MM.1S (cell line): ENCODE results near the gene HIPK2.

ENCODE experiments used
- DNase-seq: peaks from one replicate; pipeline ENCODE4 v3.0.0-alpha.2; 2015
- H2AFZ ChIP-seq: fragments of 300-600 bp; sonication (generic); 2 replicates; pipeline ENCODE4 v1.6.0; 2016; ENCODE audit warnings: antibody characterized with exemption, low read length
- H3F3A ChIP-seq: fragments of 300-600 bp; sonication (generic); 2 replicates; pipeline ENCODE4 v1.6.1; 2016; ENCODE audit warnings: mild to moderate bottlenecking, antibody characterized with exemption, low read length, moderate library complexity, mixed read lengths; ENCODE audit not compliant: insufficient read depth
- H3K27ac ChIP-seq: fragments of 300-600 bp; sonication (generic); 2 replicates; pipeline ENCODE4 v1.5.1; 2016; ENCODE audit warnings: mild to moderate bottlenecking, low read length
- H3K27me3 ChIP-seq: fragments of 300-600 bp; sonication (generic); replicated peaks from 2 replicates; pipeline ENCODE4 v1.6.0; 2016; ENCODE audit warnings: low read length; ENCODE audit not compliant: insufficient read depth
- H3K36me3 ChIP-seq: fragments of 300-600 bp; sonication (generic); replicated peaks from 2 replicates; pipeline ENCODE4 v1.6.1; 2016; ENCODE audit warnings: mild to moderate bottlenecking, low read length, mixed read lengths; ENCODE audit not compliant: insufficient read depth
- H3K4me1 ChIP-seq: fragments of 300-600 bp; sonication (generic); 2 replicates; pipeline ENCODE4 v1.6.1; 2016; ENCODE audit warnings: low read length, mixed read lengths
- H3K4me2 ChIP-seq: fragments of 300-600 bp; sonication (generic); 2 replicates; pipeline ENCODE4 v1.6.0; 2016; ENCODE audit warnings: low read depth, low read length
- H3K4me3 ChIP-seq: fragments of 300-600 bp; sonication (generic); 2 replicates; pipeline ENCODE4 v1.5.1; 2016; ENCODE audit warnings: low read length, mixed read lengths
- H3K79me2 ChIP-seq: fragments of 300-600 bp; sonication (generic); 2 replicates; pipeline ENCODE4 v1.6.1; 2016; ENCODE audit warnings: mixed run types, low read length, mixed read lengths
- H3K9ac ChIP-seq: fragments of 300-600 bp; sonication (generic); 2 replicates; pipeline ENCODE4 v1.6.1; 2016; ENCODE audit warnings: low read length, mixed read lengths
- H3K9me2 ChIP-seq: fragments of 300-600 bp; sonication (generic); replicated peaks from 2 replicates; pipeline ENCODE4 v1.6.1; 2016; ENCODE audit warnings: mild to moderate bottlenecking, low read length, mixed read lengths; ENCODE audit not compliant: insufficient read depth
- H3K9me3 ChIP-seq: fragments of 300-600 bp; sonication (generic); replicated peaks from 2 replicates; pipeline ENCODE4 v1.6.1; 2016; ENCODE audit warnings: mild to moderate bottlenecking, low read length, mixed read lengths; ENCODE audit not compliant: insufficient read depth
- H4K20me1 ChIP-seq: fragments of 300-600 bp; sonication (generic); 2 replicates; pipeline ENCODE4 v1.6.1; 2016; ENCODE audit warnings: mild to moderate bottlenecking, low read length, moderate library complexity, mixed read lengths; ENCODE audit not compliant: insufficient read depth
- EZH2 ChIP-seq: fragments of 300-600 bp; sonication (generic); optimal IDR thresholded peaks from 2 replicates; pipeline ENCODE3; 2017; ENCODE audit warnings: low read depth, mild to moderate bottlenecking, antibody characterized with exemption, low read length, mixed read lengths
- EZH2phosphoT487 ChIP-seq: fragments of 300-600 bp; sonication (generic); IDR thresholded peaks from 2 replicates; pipeline ENCODE4 v1.6.1; 2018; ENCODE audit warnings: antibody characterized with exemption, low read length
- TF ChIP-seq, protein P1 (sequence below): fragments of 300-600 bp; sonication (generic); IDR thresholded peaks from 2 replicates; pipeline ENCODE4 v1.5.1; 2016; ENCODE audit warnings: antibody characterized with exemption, low read length, mixed read lengths

Gene HIPK2

DNA sequence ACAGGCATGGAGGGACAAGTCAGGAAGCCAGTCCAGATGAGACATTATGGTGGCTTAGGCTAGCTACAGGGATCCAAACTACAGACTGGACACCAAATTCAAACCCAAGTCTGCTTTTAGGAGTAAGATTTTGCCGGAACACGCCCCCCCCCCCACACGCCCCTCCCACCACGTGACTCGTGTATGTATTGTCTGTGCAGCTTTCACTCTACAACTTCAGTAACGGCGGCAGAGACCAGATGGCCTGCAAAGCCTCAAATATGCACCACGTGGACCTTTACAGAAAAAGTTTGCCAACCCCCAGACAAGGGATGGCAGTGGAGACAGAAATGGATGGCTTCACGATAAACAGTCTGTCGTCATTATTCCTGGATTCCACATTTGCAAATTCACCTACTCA lies 14.5 kb downstream of the HIPK2 start:
- peaks cover 94% of the 10 kb centered on the region for H3K79me2 ChIP-seq

DNA sequence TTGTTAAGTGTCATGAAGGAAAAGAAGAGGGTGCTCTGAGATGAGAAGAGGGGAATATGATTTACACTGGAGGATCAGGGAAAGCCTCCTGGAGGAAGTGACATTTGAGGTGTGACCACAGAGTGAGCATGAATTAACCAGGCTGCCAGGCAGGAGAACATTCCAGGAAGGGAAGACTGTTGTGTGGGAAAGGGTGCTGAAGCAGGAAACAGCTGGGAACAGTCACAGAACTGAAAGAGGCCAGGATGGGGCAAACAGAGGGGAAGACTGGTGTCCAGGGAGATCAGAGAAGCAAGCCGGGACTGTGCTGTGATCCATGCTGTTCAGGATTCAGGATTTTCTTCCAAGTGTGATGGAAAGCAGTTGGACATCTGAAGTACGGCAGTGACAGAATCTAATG lies 14.9 kb downstream of the HIPK2 start:
- H3K9me3 ChIP-seq: no peaks in the 10 kb centered on the region
- no peak overlapping the region for H3K27ac ChIP-seq
- no peak overlapping the region for H3K4me3 ChIP-seq
- no peak overlapping the region for H3K4me2 ChIP-seq
- H3K9ac ChIP-seq: no peak overlapping the region
- no peak overlapping the region for H2AFZ ChIP-seq
- no peaks in the 10 kb centered on the region for H3K27me3 ChIP-seq
- H3K4me1 ChIP-seq: peaks cover 19% of the 10 kb centered on the region
- H4K20me1 ChIP-seq: no peaks in the 10 kb centered on the region
- H3K9me2 ChIP-seq: no peaks in the 10 kb centered on the region
- peaks cover 95% of the 10 kb centered on the region for H3K79me2 ChIP-seq
- TF ChIP-seq EZH2 (no peak), EZH2phosphoT487 (no peak)
- TF ChIP-seq, protein P1, sequence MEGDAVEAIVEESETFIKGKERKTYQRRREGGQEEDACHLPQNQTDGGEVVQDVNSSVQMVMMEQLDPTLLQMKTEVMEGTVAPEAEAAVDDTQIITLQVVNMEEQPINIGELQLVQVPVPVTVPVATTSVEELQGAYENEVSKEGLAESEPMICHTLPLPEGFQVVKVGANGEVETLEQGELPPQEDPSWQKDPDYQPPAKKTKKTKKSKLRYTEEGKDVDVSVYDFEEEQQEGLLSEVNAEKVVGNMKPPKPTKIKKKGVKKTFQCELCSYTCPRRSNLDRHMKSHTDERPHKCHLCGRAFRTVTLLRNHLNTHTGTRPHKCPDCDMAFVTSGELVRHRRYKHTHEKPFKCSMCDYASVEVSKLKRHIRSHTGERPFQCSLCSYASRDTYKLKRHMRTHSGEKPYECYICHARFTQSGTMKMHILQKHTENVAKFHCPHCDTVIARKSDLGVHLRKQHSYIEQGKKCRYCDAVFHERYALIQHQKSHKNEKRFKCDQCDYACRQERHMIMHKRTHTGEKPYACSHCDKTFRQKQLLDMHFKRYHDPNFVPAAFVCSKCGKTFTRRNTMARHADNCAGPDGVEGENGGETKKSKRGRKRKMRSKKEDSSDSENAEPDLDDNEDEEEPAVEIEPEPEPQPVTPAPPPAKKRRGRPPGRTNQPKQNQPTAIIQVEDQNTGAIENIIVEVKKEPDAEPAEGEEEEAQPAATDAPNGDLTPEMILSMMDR: no peak
- no peak for DNase-seq
- 0 out of 2 replicates have a peak, but pooled peaks cover 6% of the 10 kb centered on the region for H3K36me3 ChIP-seq
- H3F3A ChIP-seq: peaks cover 13% of the 10 kb centered on the region

More for the DNA sequence above, 14.5 kb downstream of the HIPK2 start:
- no peak overlapping the region for H3K4me2 ChIP-seq
- peaks cover 23% of the 10 kb centered on the region for H3K4me1 ChIP-seq
- no peaks in the 10 kb centered on the region for H4K20me1 ChIP-seq
- DNase-seq: no peak
- H2AFZ ChIP-seq: no peak overlapping the region
- peaks cover 18% of the 10 kb centered on the region for H3F3A ChIP-seq
- H3K27ac ChIP-seq: no peak overlapping the region
- 0 out of 2 replicates have a peak, but pooled peaks cover 6% of the 10 kb centered on the region for H3K36me3 ChIP-seq
- no peaks in the 10 kb centered on the region for H3K27me3 ChIP-seq
- TF ChIP-seq, protein P1: no peak
- no peak for TF ChIP-seq EZH2phosphoT487
- no peak for TF ChIP-seq EZH2
- no peak overlapping the region for H3K4me3 ChIP-seq
- H3K9me2 ChIP-seq: no peaks in the 10 kb centered on the region
- H3K9ac ChIP-seq: no peak overlapping the region
- H3K9me3 ChIP-seq: no peaks in the 10 kb centered on the region

DNA sequence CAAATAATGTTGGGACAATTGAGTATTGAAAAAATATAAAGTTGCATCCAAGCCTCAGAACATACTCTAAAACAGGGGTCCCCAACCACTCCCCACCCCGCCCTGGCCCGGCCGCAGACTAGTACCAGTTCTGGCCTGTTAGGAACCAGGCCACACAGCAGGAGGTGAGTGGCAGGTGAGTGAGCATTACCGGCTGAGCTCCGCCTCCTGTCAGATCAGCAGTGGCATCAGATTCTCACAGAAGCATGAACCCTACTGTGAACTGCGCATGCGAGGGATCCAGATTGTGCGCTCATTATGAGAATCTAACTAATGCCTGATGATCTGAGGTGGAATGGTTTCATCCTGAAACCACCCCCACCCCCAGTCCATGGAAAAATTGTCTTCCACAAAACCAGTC lies 19.4 kb downstream of the HIPK2 start:
- H3F3A ChIP-seq: no peaks in the 10 kb centered on the region
- H3K27me3 ChIP-seq: no peaks in the 10 kb centered on the region
- no peaks in the 10 kb centered on the region for H3K9me2 ChIP-seq
- no peak for TF ChIP-seq EZH2phosphoT487
- TF ChIP-seq, protein P1: no peak
- H3K79me2 ChIP-seq: peaks cover 99% of the 10 kb centered on the region
- no peak overlapping the region for H3K27ac ChIP-seq
- H2AFZ ChIP-seq: no peak overlapping the region
- H4K20me1 ChIP-seq: peaks cover 3% of the 10 kb centered on the region; the same call in 1 of the 2 replicates
- no peak overlapping the region for H3K9ac ChIP-seq
- H3K4me1 ChIP-seq: no peaks in the 10 kb centered on the region
- H3K4me2 ChIP-seq: no peak overlapping the region
- H3K36me3 ChIP-seq: no peaks in the 10 kb centered on the region
- H3K4me3 ChIP-seq: no peak overlapping the region
- no peaks in the 10 kb centered on the region for H3K9me3 ChIP-seq
- DNase-seq: no peak
